ENCODE data around the gene WDR6.

The WDR6 gene

GRCh38 chr3:49015072-49015471, 7.9 kb downstream of the WDR6 start:
- no peak for DNase-seq

GRCh38 chr3:49015765-49016164, 8.6 kb downstream of the WDR6 start:
- no peak for DNase-seq

- no peak for DNase-seq
Measured at GRCh38 chr3:49016414-49017228, 9.4 kb downstream of the WDR6 start.

GRCh38 chr3:49017229-49017970, 10.2 kb downstream of the WDR6 start:
- DNase-seq, result no peak

- DNase-seq, result peak; percentile 63
Measured at GRCh38 chr3:49017971-49018706, 10.9 kb downstream of the WDR6 start, which contains the start of gene DALRD3. Gene DALRD3 (minus strand): TSS chr3:49018580. CDS start chr3:49018564, 16 bp downstream.

GRCh38 chr3:49018707-49019006, 11.5 kb downstream of the WDR6 start:
- DNase-seq, result no peak

- DNase-seq, result no peak
Measured at GRCh38 chr3:49019941-49020329, 12.7 kb downstream of the WDR6 start.

GRCh38 chr3:49020330-49021212, 13.4 kb downstream of the WDR6 start:
- no peak for DNase-seq

- DNase-seq, result peak; percentile 94
Measured at GRCh38 chr3:49021213-49021812, 14.1 kb downstream of the WDR6 start.

- DNase-seq, result peak; percentile 94
Measured at GRCh38 chr3:49021813-49022687, 14.9 kb downstream of the WDR6 start, which contains the start of gene NDUFAF3. Gene NDUFAF3 (plus strand): TSS chr3:49022121. CDS start chr3:49022145, 24 bp downstream.

- DNase-seq, result no peak
Measured at GRCh38 chr3:49022688-49023171, 15.5 kb downstream of the WDR6 start.

- no peak for DNase-seq
Measured at GRCh38 chr3:49023775-49024174, 16.6 kb downstream of the WDR6 start.

- no peak for DNase-seq
Measured at GRCh38 chr3:49024449-49024848, 17.3 kb downstream of the WDR6 start.

GRCh38 chr3:49025005-49025792, 18.0 kb downstream of the WDR6 start:
- DNase-seq, result no peak

GRCh38 chr3:49025793-49026520, 18.8 kb downstream of the WDR6 start:
- DNase-seq, result no peak

- no peak for DNase-seq
Measured at GRCh38 chr3:49026536-49026935, 19.3 kb downstream of the WDR6 start.

GRCh38 chr3:49027634-49028033, 20.4 kb downstream of the WDR6 start:
- no peak for DNase-seq

GRCh38 chr3:49028298-49028672, 21.1 kb downstream of the WDR6 start:
- DNase-seq, result no peak

All from NCI-H2171 treated with DMSO at 0.1 percent for 48 hours (cell line).